Activated naive CD8-positive, alpha-beta T cell treated with anti-CD3 and anti-CD28 coated beads for 36 hours (primary cell): ENCODE measurements around the gene CSPG5. TPM values are rescaled to one million over a fixed set of nuclear protein-coding genes. Genes with fewer than 3 reads are reported as not detected.
A peak's percentile ranks its signal among the peaks of the same experiment; 100 is the strongest.

ENCODE experiments used
- DNase-seq: peaks from one replicate; pipeline ENCODE4 v3.0.0; 2021
- H3K27ac Mint-ChIP-seq: one replicate; pipeline ENCODE4 v1.8.0; 2022; ENCODE audit warnings: mild to moderate bottlenecking, moderate library complexity, mixed read lengths
- H3K27me3 Mint-ChIP-seq: one replicate; pipeline ENCODE4 v1.8.0; 2022; ENCODE audit warnings: mild to moderate bottlenecking, mixed read lengths
- H3K36me3 Mint-ChIP-seq: one replicate; pipeline ENCODE4 v1.8.0; 2021; ENCODE audit warnings: mild to moderate bottlenecking, mixed read lengths
- H3K4me1 Mint-ChIP-seq: one replicate; pipeline ENCODE4 v1.8.0; 2021; ENCODE audit warnings: mixed read lengths
- H3K4me3 Mint-ChIP-seq: one replicate; pipeline ENCODE4 v1.8.0; 2022; ENCODE audit warnings: mild to moderate bottlenecking, moderate library complexity, mixed read lengths
- H3K9me3 Mint-ChIP-seq: one replicate; pipeline ENCODE4 v1.8.0; 2022; ENCODE audit warnings: mixed read lengths
- total RNA-seq, 2 experiments: library from RNA; stranded (reverse); gene quantifications; one replicate each; pipeline ENCODE4 v1.2.3, GENCODE V29; 2021

The CSPG5 gene, protein sequence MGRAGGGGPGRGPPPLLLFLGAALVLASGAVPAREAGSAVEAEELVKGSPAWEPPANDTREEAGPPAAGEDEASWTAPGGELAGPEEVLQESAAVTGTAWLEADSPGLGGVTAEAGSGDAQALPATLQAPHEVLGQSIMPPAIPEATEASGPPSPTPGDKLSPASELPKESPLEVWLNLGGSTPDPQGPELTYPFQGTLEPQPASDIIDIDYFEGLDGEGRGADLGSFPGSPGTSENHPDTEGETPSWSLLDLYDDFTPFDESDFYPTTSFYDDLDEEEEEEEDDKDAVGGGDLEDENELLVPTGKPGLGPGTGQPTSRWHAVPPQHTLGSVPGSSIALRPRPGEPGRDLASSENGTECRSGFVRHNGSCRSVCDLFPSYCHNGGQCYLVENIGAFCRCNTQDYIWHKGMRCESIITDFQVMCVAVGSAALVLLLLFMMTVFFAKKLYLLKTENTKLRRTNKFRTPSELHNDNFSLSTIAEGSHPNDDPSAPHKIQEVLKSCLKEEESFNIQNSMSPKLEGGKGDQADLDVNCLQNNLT
- under 1 TPM; 0.54 to 0.56 TPM for total RNA-seq

DNA sequence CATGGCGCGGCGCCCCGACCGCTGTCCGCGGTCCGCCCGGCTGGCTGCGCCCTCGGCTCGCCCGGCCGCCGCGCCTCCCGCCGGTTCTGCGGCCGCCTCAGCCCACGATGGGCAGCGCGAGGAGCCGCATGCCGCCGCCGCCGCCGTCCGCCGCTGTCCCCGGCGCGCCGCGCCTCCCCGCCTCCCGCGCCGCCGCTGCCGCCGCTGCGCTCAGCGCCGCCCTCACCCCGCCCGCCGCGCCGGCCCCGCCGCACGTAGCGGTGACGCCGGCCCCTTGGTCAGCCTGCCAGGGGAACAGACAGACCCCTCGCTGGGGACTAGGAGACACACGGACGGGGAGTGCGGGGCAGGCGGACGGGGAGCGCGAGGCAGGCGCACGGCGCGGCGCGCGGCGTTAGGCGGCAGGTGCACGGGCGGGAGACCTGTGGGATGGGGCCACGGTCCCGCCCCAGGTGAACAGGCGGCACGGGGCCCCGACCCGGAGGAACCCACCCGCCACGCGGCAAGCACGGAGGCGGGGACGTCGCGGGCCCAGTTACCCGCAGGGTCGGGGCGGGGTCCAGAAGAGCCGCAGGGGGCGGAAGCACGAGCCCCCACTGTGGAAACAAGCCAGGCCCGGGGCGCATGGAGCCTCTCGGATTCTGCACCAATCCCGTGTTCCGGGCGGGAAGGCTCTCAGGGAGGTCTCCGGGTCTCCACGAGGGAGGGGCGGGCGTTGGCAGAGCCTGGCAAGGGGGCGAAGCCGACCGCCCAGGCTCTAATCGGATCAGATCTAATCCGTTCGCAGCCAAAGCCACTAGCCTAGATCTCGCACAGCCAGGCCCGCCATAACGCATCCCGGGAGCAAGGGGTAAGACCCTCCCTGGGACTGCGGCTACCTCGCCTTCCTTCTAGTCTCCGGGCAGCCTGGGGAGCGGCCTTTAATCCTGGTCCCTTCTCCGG is at the start of gene CSPG5:
Gene CSPG5 (minus strand): TSS at position 175 of the 942 bp plus-strand sequence. CDS start 172 bp downstream, at position 3.
- no peaks in the 10 kb centered on the region for H3K9me3 Mint-ChIP-seq
- H3K4me3 Mint-ChIP-seq, result peak within 1 kb of the TSS; percentile 59
- no peak within 1 kb of the TSS for H3K27ac Mint-ChIP-seq
- no peaks in the 10 kb centered on the region for H3K4me1 Mint-ChIP-seq
- peak; percentile 39 for DNase-seq
- H3K27me3 Mint-ChIP-seq, result peaks cover 39% of the 10 kb centered on the region
- H3K36me3 Mint-ChIP-seq, result no peaks in the 10 kb centered on the region

DNA sequence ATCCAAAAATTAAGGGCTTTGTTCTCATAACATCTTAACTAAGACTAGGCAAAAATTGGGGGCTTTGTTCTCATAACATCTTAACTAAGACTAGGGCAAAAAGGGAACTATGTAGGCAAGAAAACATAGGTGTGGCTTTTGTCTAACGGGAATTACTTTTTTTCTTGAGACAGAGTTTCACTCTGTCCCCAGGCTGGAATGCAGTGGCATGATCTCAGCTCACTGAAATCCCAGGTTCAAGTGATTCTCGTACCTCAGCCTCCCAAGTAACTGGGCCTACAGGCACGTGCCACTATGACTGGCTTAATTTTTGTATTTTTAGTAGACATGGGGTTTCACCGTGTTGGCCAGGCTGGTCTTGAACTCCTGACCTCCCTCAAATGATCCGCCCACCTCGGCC is 49.8 kb upstream of the CSPG5 start:
- Mint-ChIP-seq H3K4me1 (no peaks in the 10 kb centered on the region), H3K9me3 (no peaks in the 10 kb centered on the region), H3K36me3 (peaks cover 26% of the 10 kb centered on the region), H3K27ac (no peak overlapping the region), H3K27me3 (no peaks in the 10 kb centered on the region), H3K4me3 (no peak overlapping the region)
- no peak for DNase-seq

DNA sequence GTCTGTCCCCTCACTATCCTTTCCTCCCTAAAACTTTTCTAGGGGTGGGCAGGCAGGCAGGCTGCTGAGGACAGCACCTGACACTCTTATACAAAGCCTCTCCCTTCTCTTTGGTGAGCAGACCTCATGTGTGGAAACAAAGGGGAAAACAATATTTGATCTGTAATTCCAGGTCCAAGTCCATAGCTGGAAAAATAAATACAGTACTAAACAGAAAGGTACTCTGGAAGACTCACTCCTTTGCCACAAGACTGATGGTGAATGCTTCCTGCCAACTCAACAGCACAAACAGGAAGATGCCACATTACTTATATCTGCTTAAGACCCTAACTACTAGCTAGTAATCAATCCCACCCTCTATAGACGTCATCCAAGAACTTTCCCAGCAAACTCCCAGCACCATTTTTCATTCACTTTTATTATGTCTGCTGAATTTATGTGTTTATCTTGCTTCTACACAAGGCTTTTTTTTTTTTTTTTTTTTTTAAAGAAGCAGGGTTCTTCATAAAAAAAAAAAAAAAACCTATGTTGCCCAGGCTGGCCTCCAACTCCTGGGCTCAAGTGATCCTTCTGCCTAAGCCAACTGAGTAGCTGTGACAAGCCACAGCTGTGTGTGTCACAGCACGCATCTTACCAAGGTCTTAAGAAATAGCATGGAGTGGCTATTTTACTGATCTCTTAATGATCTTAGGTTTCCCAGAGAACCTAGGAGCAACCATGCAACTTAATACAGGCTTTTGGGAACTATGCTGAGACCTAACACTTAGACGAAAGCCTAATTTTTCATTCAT is 44.2 kb upstream of the CSPG5 start:
- Mint-ChIP-seq H3K9me3 (no peaks in the 10 kb centered on the region), H3K27me3 (no peaks in the 10 kb centered on the region), H3K4me1 (peaks cover 3% of the 10 kb centered on the region), H3K36me3 (peaks cover 21% of the 10 kb centered on the region), H3K27ac (no peak overlapping the region), H3K4me3 (no peak overlapping the region)
- no peak for DNase-seq

DNA sequence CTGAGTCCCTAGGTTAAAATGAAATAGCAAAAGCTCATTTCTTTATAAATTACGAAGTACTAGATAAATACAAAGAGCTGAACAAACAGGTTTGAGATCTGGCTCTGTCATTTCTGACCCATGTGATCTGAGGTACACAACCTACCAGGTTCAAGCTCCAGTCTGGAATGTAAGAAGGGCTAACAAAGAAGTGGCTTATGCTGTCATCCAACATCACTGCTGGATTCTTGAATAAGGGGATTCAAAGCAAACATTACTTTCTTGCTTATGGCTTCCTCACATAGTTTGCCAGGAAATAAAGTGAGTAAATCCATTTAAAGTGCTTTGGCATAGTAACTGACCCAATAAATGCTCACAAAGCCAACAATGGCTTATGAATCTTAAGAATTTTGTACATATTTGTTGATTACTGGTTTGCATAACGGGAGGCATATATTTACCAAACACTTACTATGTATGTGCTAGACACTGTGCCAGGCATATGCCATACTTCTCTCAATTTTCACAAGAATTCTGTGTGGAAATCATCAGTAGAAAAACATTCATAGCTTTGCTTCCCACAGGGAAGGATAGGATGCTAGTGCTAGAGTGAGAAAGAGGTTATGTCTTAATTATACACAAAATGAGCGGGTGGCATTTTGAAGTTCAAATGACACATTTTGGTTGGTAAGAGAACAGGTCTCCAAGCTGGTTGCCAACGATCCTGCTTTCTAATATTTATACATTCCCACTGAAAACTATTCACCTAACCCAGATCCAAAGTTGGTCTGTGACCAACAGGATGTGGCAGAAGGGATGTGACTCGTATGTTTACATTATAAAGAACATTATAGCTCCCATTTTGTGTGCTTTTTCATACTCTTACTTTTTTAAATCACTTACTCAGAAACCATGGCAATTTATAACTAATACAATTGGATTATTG is 38.7 kb upstream of the CSPG5 start:
- H3K36me3 Mint-ChIP-seq, result peaks cover 17% of the 10 kb centered on the region
- no peaks in the 10 kb centered on the region for H3K27me3 Mint-ChIP-seq
- H3K4me1 Mint-ChIP-seq, result peaks cover 3% of the 10 kb centered on the region
- no peak for DNase-seq
- H3K4me3 Mint-ChIP-seq, result no peak overlapping the region
- H3K9me3 Mint-ChIP-seq, result no peaks in the 10 kb centered on the region
- no peak overlapping the region for H3K27ac Mint-ChIP-seq

DNA sequence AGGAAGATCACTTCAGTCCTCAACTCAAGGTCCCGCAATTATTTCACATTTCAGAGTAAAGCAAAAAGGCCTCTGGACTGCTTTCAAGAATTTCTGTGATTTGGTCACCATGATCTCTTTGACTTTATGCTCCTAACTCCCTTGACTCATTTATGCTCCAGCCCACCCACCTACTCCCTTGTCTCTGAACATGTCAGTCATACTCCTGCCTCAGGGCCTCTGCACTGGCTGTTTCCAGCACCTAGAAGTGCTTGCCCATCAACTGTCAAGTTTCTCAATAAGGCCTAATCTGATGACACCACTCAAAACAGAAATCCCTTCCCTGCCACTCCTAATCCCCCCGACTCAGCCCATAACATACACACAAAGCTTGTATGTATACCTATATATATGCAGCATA is 36.1 kb upstream of the CSPG5 start:
- peaks cover 16% of the 10 kb centered on the region for H3K36me3 Mint-ChIP-seq
- no peaks in the 10 kb centered on the region for H3K9me3 Mint-ChIP-seq
- H3K27ac Mint-ChIP-seq, result no peak overlapping the region
- H3K4me1 Mint-ChIP-seq, result peaks cover 3% of the 10 kb centered on the region
- no peak overlapping the region for H3K4me3 Mint-ChIP-seq
- H3K27me3 Mint-ChIP-seq, result no peaks in the 10 kb centered on the region
- no peak for DNase-seq

DNA sequence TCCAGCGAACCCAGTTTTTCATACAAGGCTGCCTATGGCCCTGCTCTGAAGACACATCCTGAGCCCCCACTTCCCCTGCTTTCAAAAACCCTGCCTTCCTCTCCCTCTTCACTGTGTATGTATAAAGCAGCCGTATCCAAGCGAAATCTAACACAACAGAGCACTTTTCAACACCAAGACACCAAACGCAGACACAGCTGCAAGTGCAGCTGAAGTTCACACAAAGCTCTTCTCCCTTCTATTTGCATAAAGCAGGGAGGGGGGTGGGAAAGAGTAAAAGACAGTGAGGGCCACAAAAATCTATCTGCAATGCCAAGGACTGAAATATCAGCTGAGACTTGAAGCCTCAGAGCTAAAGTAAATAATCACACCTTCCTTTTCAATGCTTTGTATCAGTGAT is 35.1 kb upstream of the CSPG5 start:
- H3K27ac Mint-ChIP-seq, result no peak overlapping the region
- H3K27me3 Mint-ChIP-seq, result no peaks in the 10 kb centered on the region
- no peak for DNase-seq
- no peaks in the 10 kb centered on the region for H3K9me3 Mint-ChIP-seq
- H3K4me1 Mint-ChIP-seq, result no peaks in the 10 kb centered on the region
- peaks cover 15% of the 10 kb centered on the region for H3K36me3 Mint-ChIP-seq
- no peak overlapping the region for H3K4me3 Mint-ChIP-seq

DNA sequence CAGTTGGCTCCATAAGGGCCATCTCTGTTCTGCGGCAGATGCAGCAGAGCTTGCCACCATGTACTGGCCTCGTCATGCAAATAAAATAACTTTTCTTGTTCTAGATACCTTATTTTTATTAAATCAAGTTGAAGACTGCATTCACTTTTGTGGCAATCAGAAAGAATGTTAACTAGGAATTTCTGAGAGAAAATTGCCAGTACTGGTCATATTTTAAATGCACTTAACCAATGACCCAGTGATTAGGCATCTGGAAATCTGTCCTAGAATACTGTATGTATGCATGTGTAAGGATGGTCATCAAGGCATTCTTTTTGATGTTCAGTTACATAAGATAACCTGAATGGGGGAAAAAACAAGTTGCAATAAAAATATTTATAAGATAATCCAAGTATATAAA is 34.2 kb upstream of the CSPG5 start:
- H3K27me3 Mint-ChIP-seq, result no peaks in the 10 kb centered on the region
- peaks cover 18% of the 10 kb centered on the region for H3K36me3 Mint-ChIP-seq
- DNase-seq, result no peak
- no peaks in the 10 kb centered on the region for H3K9me3 Mint-ChIP-seq
- no peak overlapping the region for H3K27ac Mint-ChIP-seq
- H3K4me3 Mint-ChIP-seq, result no peak overlapping the region
- no peaks in the 10 kb centered on the region for H3K4me1 Mint-ChIP-seq

DNA sequence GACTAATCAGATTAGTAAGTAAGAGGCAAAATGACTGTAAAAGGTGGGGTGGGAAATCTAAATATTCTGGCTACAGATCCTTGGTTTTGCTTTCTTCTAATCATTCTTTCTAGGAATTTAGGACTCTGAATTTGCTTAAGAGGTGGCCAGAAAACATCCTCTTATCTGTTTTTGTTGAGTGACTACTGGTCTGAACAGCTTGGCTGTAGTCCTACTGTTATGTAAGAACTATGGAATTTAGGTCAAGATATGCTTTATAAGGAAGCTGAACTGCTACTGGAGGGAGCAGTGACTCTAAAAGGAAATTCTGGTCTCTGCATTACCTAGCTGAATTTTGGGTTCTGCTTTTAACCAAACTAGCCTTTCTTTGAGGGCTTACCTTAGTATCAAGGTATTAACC is 33.5 kb upstream of the CSPG5 start:
- Mint-ChIP-seq H3K4me1 (no peaks in the 10 kb centered on the region), H3K9me3 (no peaks in the 10 kb centered on the region), H3K27me3 (no peaks in the 10 kb centered on the region), H3K27ac (no peak overlapping the region), H3K36me3 (peaks cover 17% of the 10 kb centered on the region), H3K4me3 (no peak overlapping the region)
- DNase-seq, result no peak

DNA sequence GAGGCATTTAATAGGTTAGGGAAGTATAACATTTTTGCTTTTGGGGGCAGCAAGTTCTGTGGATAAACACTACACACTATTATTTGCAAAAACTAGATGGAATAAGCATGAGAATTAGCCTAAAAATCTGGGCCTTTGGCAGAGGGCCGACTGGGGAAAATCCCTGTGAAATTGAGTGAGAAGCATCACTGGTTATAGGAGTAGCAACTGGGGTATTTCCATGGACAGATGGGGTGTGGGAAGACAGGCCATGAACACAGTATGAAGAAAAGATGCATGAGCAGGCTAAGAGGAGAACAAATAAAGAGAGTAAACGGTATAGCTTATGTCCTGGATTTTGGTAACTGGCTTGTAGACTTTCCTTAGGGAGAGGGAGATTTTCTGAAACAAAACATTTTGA is 32.9 kb upstream of the CSPG5 start:
- H3K27ac Mint-ChIP-seq, result no peak overlapping the region
- no peaks in the 10 kb centered on the region for H3K27me3 Mint-ChIP-seq
- no peak overlapping the region for H3K4me3 Mint-ChIP-seq
- no peaks in the 10 kb centered on the region for H3K4me1 Mint-ChIP-seq
- H3K9me3 Mint-ChIP-seq, result no peaks in the 10 kb centered on the region
- no peak for DNase-seq
- peaks cover 17% of the 10 kb centered on the region for H3K36me3 Mint-ChIP-seq

DNA sequence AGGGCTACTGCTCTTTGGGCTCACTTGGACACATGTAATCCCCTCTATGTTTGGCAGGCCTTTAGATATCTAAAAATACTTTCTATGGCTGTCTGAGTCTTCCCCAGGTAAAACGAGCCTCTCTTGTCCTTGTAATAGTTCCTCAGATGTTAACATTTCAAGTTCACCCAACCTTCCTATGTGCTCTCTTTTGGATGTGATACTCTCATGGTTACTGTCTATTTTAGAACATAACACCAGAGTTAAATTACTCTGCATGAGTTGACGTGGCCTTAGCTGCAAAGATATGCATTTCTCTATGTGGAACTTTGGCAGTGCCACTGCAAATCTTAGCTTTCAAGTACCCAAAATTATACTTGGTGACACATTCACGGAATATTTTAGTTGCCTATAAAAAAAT is 31.9 kb upstream of the CSPG5 start:
- Mint-ChIP-seq H3K27ac (no peak overlapping the region), H3K9me3 (no peaks in the 10 kb centered on the region), H3K4me3 (no peak overlapping the region), H3K36me3 (peaks cover 24% of the 10 kb centered on the region), H3K27me3 (no peaks in the 10 kb centered on the region), H3K4me1 (no peaks in the 10 kb centered on the region)
- DNase-seq, result no peak

DNA sequence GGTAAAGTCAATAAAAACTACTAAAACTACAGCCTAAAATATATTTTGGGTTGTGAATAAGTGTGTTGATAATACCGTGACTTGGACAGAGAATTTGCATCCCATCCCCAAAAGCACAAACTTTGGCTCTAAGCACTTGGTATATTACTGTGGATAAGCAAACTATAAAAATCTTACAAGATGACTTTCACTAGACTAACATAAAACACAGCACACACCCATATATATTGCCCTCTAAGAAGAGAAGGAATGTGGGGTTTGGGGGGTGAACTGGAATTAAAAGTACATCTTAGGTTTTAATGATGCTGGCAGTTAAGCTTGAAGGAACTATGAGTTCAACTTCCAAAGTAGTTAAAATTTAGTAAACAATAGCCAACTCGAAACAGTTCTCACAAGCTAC is 28.7 kb upstream of the CSPG5 start:
- H3K36me3 Mint-ChIP-seq, result peaks cover 35% of the 10 kb centered on the region
- H3K9me3 Mint-ChIP-seq, result no peaks in the 10 kb centered on the region
- no peak overlapping the region for H3K27ac Mint-ChIP-seq
- H3K4me3 Mint-ChIP-seq, result no peak overlapping the region
- no peaks in the 10 kb centered on the region for H3K27me3 Mint-ChIP-seq
- peaks cover 2% of the 10 kb centered on the region for H3K4me1 Mint-ChIP-seq
- no peak for DNase-seq

DNA sequence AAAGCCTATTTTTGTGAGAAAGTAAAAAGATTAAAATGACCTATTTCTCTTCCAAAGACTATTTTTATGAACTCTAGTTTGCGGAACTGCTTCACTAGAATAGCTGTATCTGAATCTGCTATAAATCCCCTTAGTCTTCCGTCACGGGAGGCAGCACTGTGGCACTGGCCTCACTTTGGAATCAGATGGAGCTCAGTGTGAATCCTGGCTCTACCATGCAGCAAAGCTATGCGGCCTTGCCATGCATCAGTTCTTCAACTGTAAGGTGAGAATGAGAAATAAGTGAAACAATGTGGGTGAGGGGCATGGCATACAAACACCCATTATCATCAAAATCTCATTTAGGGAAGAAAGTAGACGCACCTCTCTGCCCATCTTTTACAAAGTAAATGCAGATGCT is 27.5 kb upstream of the CSPG5 start:
- Mint-ChIP-seq H3K4me3 (no peak overlapping the region), H3K4me1 (peaks cover 2% of the 10 kb centered on the region), H3K9me3 (no peaks in the 10 kb centered on the region), H3K27ac (no peak overlapping the region), H3K36me3 (peaks cover 37% of the 10 kb centered on the region), H3K27me3 (no peaks in the 10 kb centered on the region)
- no peak for DNase-seq

DNA sequence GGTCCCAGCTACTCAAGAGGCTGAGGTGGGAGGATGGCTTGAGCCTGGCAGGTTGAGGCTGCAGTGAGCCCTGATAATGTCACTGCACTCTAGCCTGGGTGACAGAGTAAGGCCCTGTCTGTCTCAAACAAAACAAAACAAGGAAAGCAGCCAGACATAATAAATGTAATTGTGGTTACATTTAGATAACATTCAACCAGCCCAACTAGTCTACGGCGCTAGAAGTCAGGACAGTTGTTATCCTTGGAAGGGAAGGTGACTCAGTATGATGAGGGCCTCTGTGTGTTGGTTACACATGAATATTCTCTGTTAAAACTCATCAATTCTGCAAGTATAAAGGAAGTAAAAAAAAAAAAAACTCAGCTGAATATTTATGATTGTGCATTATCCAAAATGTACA is 27.0 kb upstream of the CSPG5 start:
- H3K36me3 Mint-ChIP-seq, result peaks cover 38% of the 10 kb centered on the region
- no peaks in the 10 kb centered on the region for H3K9me3 Mint-ChIP-seq
- H3K4me3 Mint-ChIP-seq, result no peak overlapping the region
- peak overlapping the region; percentile 54 for H3K27ac Mint-ChIP-seq
- H3K4me1 Mint-ChIP-seq, result peaks cover 2% of the 10 kb centered on the region
- DNase-seq, result no peak
- no peaks in the 10 kb centered on the region for H3K27me3 Mint-ChIP-seq

DNA sequence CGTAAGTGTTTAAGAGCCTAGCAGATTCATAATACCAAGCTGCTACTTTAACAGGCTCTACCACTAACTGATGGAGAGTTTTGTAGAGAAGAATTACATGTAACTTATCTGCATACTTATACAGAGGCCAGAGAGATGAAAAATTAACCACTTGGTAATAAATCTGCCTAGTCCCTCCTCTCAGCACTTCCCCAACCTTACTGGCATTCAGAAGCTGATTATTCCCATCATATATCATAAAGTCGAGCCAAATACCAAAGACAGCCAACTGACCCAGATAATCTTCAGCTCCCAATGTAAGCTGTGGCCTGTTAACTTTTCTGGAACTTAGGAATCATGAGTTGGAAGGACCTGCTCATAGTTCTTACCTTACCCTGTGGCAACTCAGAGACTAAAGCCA is 25.5 kb upstream of the CSPG5 start:
- H3K27ac Mint-ChIP-seq, result no peak overlapping the region
- H3K36me3 Mint-ChIP-seq, result peaks cover 30% of the 10 kb centered on the region
- no peak overlapping the region for H3K4me3 Mint-ChIP-seq
- H3K9me3 Mint-ChIP-seq, result no peaks in the 10 kb centered on the region
- peaks cover 2% of the 10 kb centered on the region for H3K4me1 Mint-ChIP-seq
- DNase-seq, result no peak
- no peaks in the 10 kb centered on the region for H3K27me3 Mint-ChIP-seq
